T-cell (primary cell): ENCODE measurements around the gene DLX4. TPM values are rescaled to one million over a fixed set of nuclear protein-coding genes. Genes with fewer than 3 reads are reported as not detected.

ENCODE experiments used
- ATAC-seq, 4 experiments: fragments of 200-7000 bp in 3 of 4; fragments of 150-1000 bp in 1 of 4; cut with Tn5 transposase; replicated peaks in 1 of 4; 1 replicate in 3 of 4; 2 replicates in 1 of 4; pipeline ENCODE4 v1.10.0; 2021; ENCODE audit warnings: moderate library complexity in 3 of 4, mild to moderate bottlenecking in 2 of 4, moderate number of reproducible peaks in 1 of 4
- CTCF ChIA-PET, 2 donors: fragments of 300-600 bp; sonication (Branson Sonifier 250); formaldehyde crosslinking; loops; one replicate each; lab custom pipeline; 2022; ENCODE audit warnings: antibody characterized with exemption in 2 of 2; lab: Charles Lee
- POLR2A ChIA-PET, 2 donors: fragments of 300-600 bp; sonication (Branson Sonifier 250); formaldehyde crosslinking; loops; one replicate each; lab custom pipeline; 2022; ENCODE audit warnings: antibody characterized with exemption in 2 of 2; lab: Charles Lee
- DNase-seq, 35 experiments: peaks; one replicate each; pipeline versions ENCODE4 v3.0.0 to v3.0.0-alpha.2; 2013 to 2023
- H3K27ac ChIP-seq: one replicate; pipeline ENCODE4 v1.5.1; 2013; ENCODE audit warnings: low read length
- H3K27me3 ChIP-seq, 2 experiments: replicated peaks in 1 of 2; 1 replicate in 1 of 2; 2 replicates in 1 of 2; pipeline versions ENCODE4 v1.6.1 to v1.7.0; 2013; ENCODE audit warnings: low read length in 1 of 2, mixed read lengths in 1 of 2; ENCODE audit not compliant: control insufficient read depth in 2 of 2, insufficient read depth in 2 of 2; ENCODE audit errors: extremely low read depth in 1 of 2
- H3K36me3 ChIP-seq, 2 donors: 1 replicate in 1 of 2; 2 replicates in 1 of 2; pipeline versions ENCODE4 v1.6.1 to v1.7.0; 2013; ENCODE audit warnings: low read length in 1 of 2; ENCODE audit not compliant: control insufficient read depth in 2 of 2, insufficient read depth in 1 of 2; ENCODE audit errors: extremely low read depth in 1 of 2
- H3K4me1 ChIP-seq, 2 experiments: 1 replicate in 1 of 2; 2 replicates in 1 of 2; pipeline versions ENCODE4 v1.6.1 to v1.7.0; 2013; ENCODE audit warnings: low read length in 2 of 2, mixed read lengths in 1 of 2; ENCODE audit not compliant: insufficient read depth in 2 of 2, control insufficient read depth in 1 of 2; ENCODE audit errors: extremely low read depth in 1 of 2
- H3K4me3 ChIP-seq, 2 donors: 1 replicate in 1 of 2; 2 replicates in 1 of 2; pipeline versions ENCODE4 v1.5.1 to v1.7.0; 2013; ENCODE audit warnings: mild to moderate bottlenecking in 2 of 2, low read length in 1 of 2, moderate library complexity in 1 of 2; ENCODE audit not compliant: control insufficient read depth in 1 of 2; ENCODE audit errors: extremely low read depth in 1 of 2
- H3K9me3 ChIP-seq: 2 replicates; pipeline ENCODE4 v1.7.0; 2013
- H3K27ac Mint-ChIP-seq, 2 donors: one replicate each; pipeline ENCODE4 v1.8.0; 2020 to 2021; ENCODE audit warnings: mild to moderate bottlenecking in 2 of 2, mixed read lengths in 2 of 2
- H3K27me3 Mint-ChIP-seq, 2 donors: one replicate each; pipeline ENCODE4 v1.8.0; 2021 to 2022; ENCODE audit warnings: mixed read lengths in 2 of 2
- H3K36me3 Mint-ChIP-seq: one replicate; pipeline ENCODE4 v1.8.0; 2021; ENCODE audit warnings: mixed read lengths
- H3K4me1 Mint-ChIP-seq, 3 donors: one replicate each; pipeline ENCODE4 v1.8.0; 2020 to 2022; ENCODE audit warnings: mixed read lengths in 3 of 3, mild to moderate bottlenecking in 1 of 3
- H3K4me3 Mint-ChIP-seq, 3 donors: one replicate each; pipeline ENCODE4 v1.8.0; 2020 to 2022; ENCODE audit warnings: mild to moderate bottlenecking in 3 of 3, mixed read lengths in 3 of 3, moderate library complexity in 3 of 3
- H3K9me3 Mint-ChIP-seq, 3 donors: one replicate each; pipeline ENCODE4 v1.8.0; 2020 to 2022; ENCODE audit warnings: mixed read lengths in 3 of 3
- WGBS: methylation state at CpG from one replicate; pipeline ENCODE4 v1.1.5; 2013; ENCODE audit warnings: missing lambda C conversion rate; ENCODE audit not compliant: insufficient coverage; 5-methylcytosine and 5-hydroxymethylcytosine counted together
- total RNA-seq, 35 experiments: library from RNA in 6 of 35; stranded (reverse) in 6 of 35; fragments of 120-200 nt in 1 of 35; gene quantifications; one replicate each; pipeline versions ENCODE4 v1.2.1 to v1.2.4 and lab custom pipeline; 2013 to 2026

DLX4 gene
- total RNA-seq, 5 donors from 2014 or later (not counting 1 experiment from before 2014, with no cell fraction given), result 0.30 to 1.2 (median 0.79) TPM

DNA sequence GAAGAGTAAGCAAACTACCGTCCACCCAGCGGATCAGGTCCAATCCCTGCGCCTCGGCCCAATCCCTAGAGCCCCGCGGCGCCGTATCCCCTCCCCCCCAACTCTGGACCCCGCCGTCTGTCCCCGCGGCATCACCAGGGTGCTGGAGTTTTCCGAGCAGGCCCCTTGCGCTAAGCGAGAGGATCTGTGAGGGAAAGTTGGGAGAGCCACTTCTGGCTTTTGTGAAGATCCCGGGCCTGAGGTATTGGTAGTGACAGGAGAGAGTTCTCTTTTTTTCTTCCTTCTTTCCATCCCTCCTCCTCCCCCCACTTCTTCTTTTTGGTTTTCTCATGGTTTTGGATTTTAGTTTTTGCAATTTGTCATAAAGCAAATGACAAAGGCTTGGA lies 3.5 kb upstream of the DLX4 start:
- DNase-seq, result no peak
- Histone ChIP-seq H3K27ac (no peak overlapping the region), H3K4me1 (peaks cover 9 to 47% of the 10 kb centered on the region in 2 experiments), H3K36me3 (no peaks in the 10 kb centered on the region), H3K4me3 (peak overlapping the region in 1 of 2 donors; percentile 49), H3K27me3 (peaks cover 22 to 92% of the 10 kb centered on the region in 2 experiments), H3K9me3 (no peaks in the 10 kb centered on the region)
- peaks cover 42 to 52% (median 50%) of the 10 kb centered on the region in 3 donors for H3K4me1 Mint-ChIP-seq
- POLR2A ChIA-PET, result no interaction called here
- peak overlapping the region in 1 of 2 donors; percentile 40 for H3K27ac Mint-ChIP-seq
- no peaks in the 10 kb centered on the region for H3K9me3 Mint-ChIP-seq
- peak overlapping the region in 2 of 3 donors; percentile 53 to 73 for H3K4me3 Mint-ChIP-seq
- H3K36me3 Mint-ChIP-seq, result no peaks in the 10 kb centered on the region
- ATAC-seq, result no peak
- CTCF ChIA-PET, result no interaction called here
- WGBS, result 20% methylated on average over 1 of the region's 16 CpGs
- H3K27me3 Mint-ChIP-seq, result peaks cover 75 to 77% of the 10 kb centered on the region in 2 donors

DNA sequence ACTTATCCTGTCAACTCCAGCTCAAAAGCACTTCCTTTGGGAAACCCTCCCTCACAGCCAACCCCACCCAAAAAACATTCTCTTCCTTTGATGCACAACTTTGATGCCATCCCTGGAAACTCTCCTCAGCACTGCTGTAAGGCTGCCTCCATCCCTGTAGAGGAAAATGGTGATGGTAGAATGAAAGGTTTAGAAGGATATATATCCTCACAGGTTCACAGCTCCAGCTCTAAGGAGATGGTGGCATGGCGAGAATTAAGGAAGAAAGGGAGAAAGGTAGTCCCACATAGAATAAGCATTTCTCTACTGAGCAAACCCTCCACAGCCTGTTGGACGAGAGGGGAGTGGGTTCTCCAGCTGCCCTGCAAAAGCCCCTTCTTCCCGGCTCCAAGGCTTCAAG lies 2.2 kb upstream of the DLX4 start:
- DNase-seq (no peak), ATAC-seq (no peak)
- Histone ChIP-seq H3K27me3 (peaks cover 22 to 93% of the 10 kb centered on the region in 2 experiments), H3K27ac (no peak overlapping the region), H3K4me3 (no peak overlapping the region), H3K4me1 (peaks cover 9 to 53% of the 10 kb centered on the region in 2 experiments), H3K9me3 (no peaks in the 10 kb centered on the region), H3K36me3 (no peaks in the 10 kb centered on the region)
- Mint-ChIP-seq H3K36me3 (no peaks in the 10 kb centered on the region), H3K27me3 (peaks cover 76 to 83% of the 10 kb centered on the region in 2 donors), H3K4me1 (peaks cover 54 to 63% (median 61%) of the 10 kb centered on the region in 3 donors), H3K4me3 (no peak overlapping the region), H3K9me3 (no peaks in the 10 kb centered on the region), H3K27ac (no peak overlapping the region)
- WGBS, result no CpG with 5 or more reads among the region's 3 CpGs
- ChIA-PET POLR2A (no interaction called here), CTCF (interaction anchor here in 1 of 2 donors (1.1 to 1.6 kb wide), 2 partner anchors 30 to 31 kb away, joined by 3 to 4 read pairs; no protein-coding TSS in a partner anchor)

DNA sequence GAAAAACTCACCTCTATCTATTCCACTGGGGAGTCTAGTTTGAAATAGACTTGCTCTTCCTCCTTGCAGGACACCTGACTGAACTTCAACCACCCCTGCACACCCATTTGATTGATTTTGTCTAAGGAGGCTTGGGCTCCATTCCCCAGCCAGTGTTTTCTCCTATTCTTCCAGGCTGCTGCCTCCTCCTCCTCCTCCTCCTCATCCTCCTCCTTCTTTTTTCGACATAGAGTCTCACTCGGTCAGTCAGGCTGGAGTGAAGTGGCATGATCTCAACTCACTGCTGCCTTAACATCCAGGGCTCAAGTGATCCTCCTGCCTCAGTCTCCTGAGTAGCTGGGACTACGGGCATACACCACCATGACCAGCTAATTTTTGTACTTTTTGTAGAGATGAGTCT lies 1.8 kb upstream of the DLX4 start:
- 42% methylated on average over 2 of the region's 3 CpGs for WGBS
- Histone ChIP-seq H3K36me3 (no peaks in the 10 kb centered on the region), H3K9me3 (no peaks in the 10 kb centered on the region), H3K4me1 (peaks cover 9 to 57% of the 10 kb centered on the region in 2 experiments), H3K27ac (no peak overlapping the region), H3K27me3 (peaks cover 21 to 94% of the 10 kb centered on the region in 2 experiments), H3K4me3 (no peak overlapping the region)
- H3K36me3 Mint-ChIP-seq, result no peaks in the 10 kb centered on the region
- peak overlapping the region in 1 of 3 donors; percentile 88 for H3K4me3 Mint-ChIP-seq
- H3K4me1 Mint-ChIP-seq, result peaks cover 56 to 65% (median 61%) of the 10 kb centered on the region in 3 donors
- peak overlapping the region in 1 of 2 donors; percentile 3 for H3K27ac Mint-ChIP-seq
- ATAC-seq, result no peak
- CTCF ChIA-PET, result interaction anchor here in 1 of 2 donors (1.6 kb wide), 1 partner anchor 31 kb away, joined by 4 read pairs; no protein-coding TSS in a partner anchor
- H3K9me3 Mint-ChIP-seq, result no peaks in the 10 kb centered on the region
- H3K27me3 Mint-ChIP-seq, result peaks cover 74 to 83% of the 10 kb centered on the region in 2 donors
- POLR2A ChIA-PET, result no interaction called here
- no peak for DNase-seq

DNA sequence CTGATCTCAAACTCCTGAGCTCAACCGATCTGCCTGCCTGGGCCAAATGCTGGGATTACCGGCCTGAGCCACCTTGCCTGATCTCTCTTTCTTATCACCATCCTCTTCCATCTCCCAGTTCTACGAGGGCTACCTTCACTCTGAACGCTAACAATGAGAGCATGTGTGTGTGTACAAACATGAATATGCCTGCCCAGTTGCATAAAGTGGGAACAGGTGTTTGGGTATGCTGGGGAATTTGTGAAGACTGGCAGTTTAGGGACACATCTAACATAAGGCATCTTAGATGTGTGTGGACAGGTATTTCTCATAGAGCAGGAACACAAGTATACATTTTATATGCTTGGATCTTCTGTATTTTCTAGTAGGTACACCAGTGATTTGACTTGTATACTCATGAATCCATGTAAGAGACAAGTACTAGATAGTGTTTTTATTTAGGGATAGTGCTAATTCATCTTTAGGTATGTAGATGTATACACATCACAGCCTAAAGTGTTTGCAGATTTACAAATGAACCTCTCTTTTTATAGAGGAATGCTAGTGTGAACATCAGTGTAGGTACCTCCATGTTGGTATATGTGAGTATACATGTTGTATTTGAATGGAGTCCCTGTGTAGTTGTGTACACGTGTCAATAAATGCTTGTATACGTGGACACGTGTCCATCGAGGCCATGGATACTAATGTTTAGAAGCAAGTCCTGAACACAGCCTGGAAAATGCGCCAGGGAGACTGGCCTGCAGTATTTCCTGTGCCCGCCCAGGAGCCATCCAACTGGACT lies 1.2 kb upstream of the DLX4 start:
- ATAC-seq, result no peak
- Histone ChIP-seq H3K27ac (no peak overlapping the region), H3K4me3 (peak overlapping the region; percentile 72 to 90), H3K4me1 (peaks cover 9 to 63% of the 10 kb centered on the region in 2 experiments), H3K9me3 (no peaks in the 10 kb centered on the region), H3K27me3 (peaks cover 17 to 94% of the 10 kb centered on the region in 2 experiments), H3K36me3 (no peaks in the 10 kb centered on the region)
- 40% methylated on average over 7 of the region's 10 CpGs for WGBS
- POLR2A ChIA-PET, result no interaction called here
- CTCF ChIA-PET, result interaction anchor here in 1 of 2 donors (0.9 to 1.6 kb wide), 2 partner anchors 15 to 30 kb away, joined by 3 to 4 read pairs; no protein-coding TSS in a partner anchor
- Mint-ChIP-seq H3K27ac (peak overlapping the region in 1 of 2 donors; percentile 3), H3K4me3 (peak overlapping the region; percentile 72 to 88 (median 86)), H3K4me1 (peaks cover 61 to 70% (median 62%) of the 10 kb centered on the region in 3 donors), H3K9me3 (no peaks in the 10 kb centered on the region), H3K27me3 (peaks cover 68 to 83% of the 10 kb centered on the region in 2 donors), H3K36me3 (no peaks in the 10 kb centered on the region)
- no peak for DNase-seq

DNA sequence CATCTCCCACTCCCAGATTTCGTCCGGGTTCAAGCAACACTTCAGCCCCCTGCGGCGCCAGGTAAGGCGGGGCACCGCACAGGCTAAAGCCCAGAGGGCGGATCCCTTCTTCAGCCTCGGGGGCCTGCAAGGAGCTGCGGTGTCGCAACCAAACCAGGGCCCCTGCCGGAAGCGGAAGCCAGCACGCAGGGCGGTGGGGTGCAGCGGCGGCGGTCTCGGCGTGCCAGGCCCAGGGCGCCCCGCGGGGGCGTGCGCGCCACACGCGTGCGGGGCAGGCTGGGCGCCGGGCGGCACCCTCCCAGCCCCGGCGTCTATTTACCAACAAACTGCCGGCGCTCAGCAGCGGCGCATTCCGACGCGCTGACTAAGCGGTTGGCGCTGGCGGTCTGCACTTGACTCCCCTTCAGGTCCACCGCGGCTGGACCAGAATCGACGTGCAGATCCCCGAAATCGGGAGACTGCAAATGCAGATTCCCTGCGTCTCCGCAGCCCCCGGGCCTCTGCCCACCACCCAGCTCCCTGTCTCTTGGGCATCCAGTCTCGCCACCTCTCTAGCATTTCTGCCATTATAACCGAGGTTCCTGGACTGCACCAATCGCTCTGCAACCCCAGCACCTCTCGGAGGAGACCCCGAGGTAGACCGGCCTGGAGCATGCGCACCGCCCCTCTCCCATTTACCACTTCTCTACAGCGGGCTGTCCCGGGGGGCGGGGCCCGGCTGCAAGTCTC lies 421 bp upstream of the DLX4 start:
- ATAC-seq (peak; percentile 78 to 83 (median 81)), DNase-seq (peak; percentile 37 to 80 (median 68))
- CTCF ChIA-PET, result interaction anchor here in 1 of 2 donors (0.6 to 0.9 kb wide), 2 partner anchors 16 to 28 kb away, joined by 3 to 4 read pairs; no protein-coding TSS in a partner anchor
- under 1% methylated on average over 60 of the region's 64 CpGs for WGBS
- Histone ChIP-seq H3K9me3 (no peaks in the 10 kb centered on the region), H3K27me3 (peaks cover 20 to 94% of the 10 kb centered on the region in 2 experiments), H3K4me3 (peak overlapping the region; percentile 72 to 90), H3K4me1 (peaks cover 9 to 62% of the 10 kb centered on the region in 2 experiments), H3K36me3 (no peaks in the 10 kb centered on the region), H3K27ac (no peak overlapping the region)
- Mint-ChIP-seq H3K4me3 (peak overlapping the region; percentile 81 to 88 (median 86)), H3K4me1 (peaks cover 56 to 71% (median 60%) of the 10 kb centered on the region in 3 donors), H3K27ac (peak overlapping the region in 1 of 2 donors; percentile 43), H3K27me3 (peaks cover 64 to 84% of the 10 kb centered on the region in 2 donors), H3K9me3 (no peaks in the 10 kb centered on the region), H3K36me3 (no peaks in the 10 kb centered on the region)
- POLR2A ChIA-PET, result no interaction called here
